HepG2 (cell line): ENCODE data around the gene SIGLECL1.
"Not testable (repeated sequence)": the region's sequence is repeated elsewhere in the genome, so short reads cannot be mapped to it uniquely, and the experiment has no call there.

Experiments
- ATAD3A ChIP-seq: sonication (generic); formaldehyde crosslinking; IDR thresholded peaks from 2 replicates; pipeline ENCODE4 v1.4.0; 2020; ENCODE audit warnings: missing genetic modification reagents
- CTCF ChIP-seq: sonication (generic); formaldehyde crosslinking; IDR thresholded peaks from 2 replicates; pipeline ENCODE4 v1.5.0; 2020; ENCODE audit warnings: mild to moderate bottlenecking, missing genetic modification reagents, moderate library complexity
- DNMT3B ChIP-seq: conservative IDR thresholded peaks from 2 replicates; pipeline ENCODE4 v1.6.1; 2016; ENCODE audit warnings: missing biosample characterization, control low read depth
- REST ChIP-seq, 2 experiments: IDR thresholded peaks; 2 replicates each; pipeline ENCODE4 v1.6.1; 2011 to 2012; ENCODE audit warnings: low read length in 2 of 2, borderline replicate concordance in 1 of 2, low read depth in 1 of 2, mild to moderate bottlenecking in 1 of 2, moderate library complexity in 1 of 2
- TMF1 ChIP-seq: sonication (generic); formaldehyde crosslinking; IDR thresholded peaks from 2 replicates; pipeline ENCODE4 v1.8.1; 2022; ENCODE audit warnings: low read depth, missing genetic modification reagents
- ZNF549 ChIP-seq: sonication (generic); formaldehyde crosslinking; IDR thresholded peaks from 2 replicates; pipeline ENCODE4 v1.5.0; 2020; ENCODE audit warnings: missing genetic modification reagents

GRCh38 chr19:51224898-51225393, 25.9 kb upstream of the SIGLECL1 start, which contains the start of gene CD33:
- not testable (repeated sequence) for TF ChIP-seq DNMT3B (CRISPR knock-in tag); CTCF; ZNF549 (CRISPR knock-in tag); ATAD3A; TMF1 (CRISPR knock-in tag); REST (IDR thresholded peaks at IDR 0.05; ENCODE audit: borderline replicate concordance in 1 of 2, low read depth in 1 of 2, low read length in 2 of 2)
